Stomach (tissue), 4 donors: ENCODE results near the gene DZIP1L.

Experiments used
- CTCF ChIP-seq, 7 experiments: fragments of 450-650 bp in 4 of 7; fragments of 200-600 bp in 3 of 7; sonication (generic) in 3 of 7; IDR thresholded peaks; one replicate each; pipeline ENCODE4 v1.5.1; 2016 to 2019; ENCODE audit warnings: antibody characterized with exemption in 7 of 7, control low read depth in 2 of 7, mild to moderate bottlenecking in 1 of 7
- EP300 ChIP-seq: sonication (generic); formaldehyde crosslinking; IDR thresholded peaks from one replicate; pipeline ENCODE4 v1.6.1; 2017; ENCODE audit warnings: antibody characterized with exemption
- POLR2A ChIP-seq, 4 donors: fragments of 450-650 bp; IDR thresholded peaks; one replicate each; pipeline ENCODE4 v1.6.1; 2016; ENCODE audit warnings: antibody characterized with exemption in 4 of 4, control low read depth in 2 of 4, mild to moderate bottlenecking in 1 of 4, moderate library complexity in 1 of 4
- POLR2AphosphoS5 ChIP-seq, 3 donors: sonication (generic); formaldehyde crosslinking; IDR thresholded peaks; one replicate each; pipeline ENCODE4 v1.6.1; 2016; ENCODE audit warnings: antibody characterized with exemption in 3 of 3

- no peak for TF ChIP-seq CTCF (IDR thresholded peaks at IDR 0.05)
- no peak for TF ChIP-seq EP300
- TF ChIP-seq POLR2A (IDR thresholded peaks at IDR 0.05): no peak
- no peak for TF ChIP-seq POLR2AphosphoS5 (IDR thresholded peaks at IDR 0.05)
Measured at GRCh38 chr3:138132239-138132638, 16.8 kb upstream of the DZIP1L start, which contains the start of gene A4GNT.
